Measurements from ENCODE around the gene PPT2.

- TF ChIP-seq CTCF (IDR thresholded peaks at IDR 0.05) (no peak), POLR2A (IDR thresholded peaks at IDR 0.05) (no peak)
These were observed 7.3 kb upstream of the PPT2 start for GRCh38 chr6:32146687-32147086.
